ENCODE data around the gene RANBP10. TPM values are rescaled to one million over a fixed set of nuclear protein-coding genes. Genes with fewer than 3 reads are reported as not detected.
"Not testable (repeated sequence)": the region's sequence is repeated elsewhere in the genome, so short reads cannot be mapped to it uniquely, and the experiment has no call there.

The RANBP10 gene
- polyA plus RNA-seq (ENCODE audit: insufficient read length) = 28.8 TPM

GRCh38 chr16:67806428-67807147 lies at the start of gene RANBP10, which contains the start of gene TSNAXIP1:
Gene RANBP10, minus strand, starts transcription at chr16:67806560. Its CDS starts 24 bp downstream, at chr16:67806536.
Gene TSNAXIP1, plus strand, starts transcription at chr16:67806889. Its CDS starts 261 bp downstream, at chr16:67807150.
- peak; percentile 98 for DNase-seq

GRCh38 chr16:67855789-67856188 lies 49.4 kb upstream of the RANBP10 start:
- DNase-seq = no peak

DNA sequence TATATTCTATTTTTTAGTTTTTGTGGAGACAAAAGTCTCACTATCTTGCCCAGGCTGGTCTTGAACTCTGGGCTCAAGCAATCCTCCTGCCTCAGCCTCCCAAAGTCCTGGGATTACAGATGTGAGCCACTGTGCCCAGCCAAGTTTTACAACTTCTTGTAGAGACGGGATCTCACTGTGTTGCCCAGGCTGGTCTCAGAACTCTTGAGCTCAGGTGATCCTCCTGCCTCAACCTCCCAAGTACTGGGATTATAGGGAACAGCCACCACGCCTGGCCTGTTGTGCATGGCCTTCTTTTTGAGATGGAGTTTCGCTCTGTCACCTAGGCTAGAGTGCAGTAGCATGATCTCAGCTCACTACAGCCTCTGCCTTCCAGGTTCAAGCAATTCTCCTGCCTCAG lies 47.3 kb upstream of the RANBP10 start:
- no peak for DNase-seq

GRCh38 chr16:67848118-67848517 lies 41.8 kb upstream of the RANBP10 start:
- DNase-seq = no peak

DNA sequence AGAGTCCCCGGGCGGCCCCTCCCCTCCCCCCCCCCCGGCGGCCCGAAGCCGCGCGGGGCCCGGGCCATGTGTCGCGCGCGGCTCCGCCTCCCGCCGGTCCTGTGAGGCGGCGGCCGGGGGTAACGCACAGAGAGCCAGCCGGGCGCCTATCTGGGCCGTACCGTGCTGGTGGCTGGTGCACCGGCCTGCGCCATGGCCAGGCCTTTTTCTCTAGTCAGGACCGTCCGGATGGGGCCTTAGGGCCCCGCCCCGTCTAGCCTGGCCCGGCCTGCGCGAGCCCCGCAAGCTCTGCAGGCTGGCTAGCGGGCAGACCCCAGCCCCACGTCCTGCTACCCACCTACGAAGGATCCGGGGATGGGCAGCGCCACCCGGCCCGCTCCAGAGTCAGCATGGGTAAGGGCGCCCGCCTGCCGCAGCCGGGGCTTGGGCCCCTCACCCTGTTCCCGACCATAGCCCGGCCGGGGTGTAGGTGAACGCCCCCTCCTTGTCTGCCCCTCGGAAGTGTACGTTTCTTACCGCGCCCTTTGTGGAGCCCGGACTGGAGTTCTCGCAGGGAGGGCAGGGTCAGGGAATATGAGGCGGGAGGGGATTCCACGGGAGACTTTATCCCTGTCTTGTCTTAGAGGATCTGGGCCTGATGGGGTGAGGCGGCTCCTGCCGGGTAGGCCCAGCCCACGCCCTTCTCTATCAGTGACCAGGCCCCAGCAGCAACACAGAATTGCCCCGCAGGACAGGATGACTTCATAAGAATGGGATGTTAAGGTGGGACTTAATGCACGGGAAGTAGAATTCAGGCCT lies 40.9 kb upstream of the RANBP10 start, which contains the start of gene CENPT:
Gene CENPT (minus strand): TSS at position 630 of the 798 bp plus-strand sequence. CDS start 13,834 bp downstream, outside the sequence.
- no peak for DNase-seq

GRCh38 chr16:67846320-67847063 lies 40.1 kb upstream of the RANBP10 start, which contains the start of gene NUTF2:
Gene NUTF2, plus strand, starts transcription at chr16:67846933. Its CDS starts 18,198 bp downstream, at chr16:67865131.
- DNase-seq = peak; percentile 97

DNA sequence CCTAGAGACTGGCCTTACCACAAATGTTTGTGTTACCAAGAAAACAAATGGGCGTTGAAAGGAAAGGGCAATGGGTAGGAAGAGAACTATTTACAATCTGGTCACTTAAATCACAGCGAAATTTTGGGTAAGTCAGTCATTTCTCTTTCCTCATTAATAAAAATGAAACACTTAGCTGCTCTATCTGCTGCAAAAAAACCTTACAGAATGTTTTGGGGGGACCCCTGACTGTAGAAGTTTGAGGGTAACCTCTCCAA lies 39.6 kb upstream of the RANBP10 start:
- no peak for DNase-seq

DNA sequence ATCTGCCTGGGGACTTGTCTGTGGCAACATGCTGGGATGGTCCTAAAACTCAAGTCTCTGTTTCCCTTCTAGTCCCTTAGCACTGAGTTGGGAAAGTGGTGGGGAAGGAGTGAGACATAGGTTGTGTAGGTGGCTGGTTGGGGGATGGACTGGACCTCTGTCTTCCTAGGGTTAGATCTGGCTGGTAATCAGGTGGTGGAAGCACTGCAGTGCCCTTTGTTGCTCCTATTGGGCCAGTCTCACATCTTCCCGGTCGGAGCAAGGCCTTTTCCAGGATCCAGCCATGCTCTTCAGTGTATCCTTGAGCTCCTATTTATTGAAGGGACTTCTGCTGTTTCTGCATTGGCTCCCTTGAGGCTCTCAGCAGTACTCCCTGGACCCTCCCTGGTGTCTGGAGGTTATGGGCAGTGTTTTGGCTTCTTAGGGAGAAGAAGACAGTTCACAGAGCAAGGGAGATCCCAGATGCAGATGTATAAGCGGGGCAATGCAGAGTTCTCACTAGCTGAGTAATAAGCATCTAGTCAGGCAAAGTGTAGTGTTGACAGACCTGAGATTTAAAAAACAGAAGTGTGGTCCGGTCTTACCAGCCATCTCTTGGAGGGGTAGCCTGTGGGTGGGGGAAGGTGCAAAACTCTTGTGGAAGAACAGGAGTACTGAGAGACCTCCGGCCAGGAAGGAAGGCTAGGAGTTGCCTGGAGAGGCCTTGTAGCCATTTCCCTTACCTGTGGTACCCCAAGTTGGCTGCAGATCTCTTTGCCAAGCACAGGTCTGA lies 39.1 kb upstream of the RANBP10 start:
- no peak for DNase-seq

GRCh38 chr16:67844497-67844896 lies 38.1 kb upstream of the RANBP10 start:
- no peak for DNase-seq

DNA sequence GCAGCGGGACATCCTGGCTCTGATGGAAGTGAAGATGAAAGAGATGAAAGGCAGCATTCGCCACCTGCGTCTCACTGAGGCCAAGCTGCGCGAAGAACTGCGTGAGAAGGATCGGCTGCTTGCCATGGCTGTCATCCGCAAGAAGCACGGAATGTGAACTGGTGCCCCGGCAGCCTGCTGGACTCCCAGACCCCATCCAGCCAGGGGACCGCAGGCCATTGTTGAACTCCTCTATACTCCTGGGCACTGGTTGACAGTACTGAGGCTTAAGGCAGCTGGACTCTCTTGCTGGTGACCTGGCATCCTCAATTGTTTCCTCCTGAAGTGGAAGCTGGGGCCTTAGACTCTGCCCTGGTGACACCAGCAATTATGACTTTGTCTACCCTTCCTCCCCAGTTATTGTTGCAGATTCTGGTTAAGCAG lies 37.0 kb upstream of the RANBP10 start:
- DNase-seq = no peak

GRCh38 chr16:67842509-67843342 lies 36.4 kb upstream of the RANBP10 start:
- peak; percentile 56 for DNase-seq

GRCh38 chr16:67841816-67842508 lies 35.6 kb upstream of the RANBP10 start, which contains the start of gene THAP11:
Gene THAP11, plus strand, starts transcription at chr16:67842320. Its CDS starts 235 bp downstream, at chr16:67842555.
- DNase-seq = peak; percentile 97

GRCh38 chr16:67841198-67841815 lies 34.9 kb upstream of the RANBP10 start:
- no peak for DNase-seq

- no peak for DNase-seq
Measured at GRCh38 chr16:67837811-67838210, 31.5 kb upstream of the RANBP10 start.

DNA sequence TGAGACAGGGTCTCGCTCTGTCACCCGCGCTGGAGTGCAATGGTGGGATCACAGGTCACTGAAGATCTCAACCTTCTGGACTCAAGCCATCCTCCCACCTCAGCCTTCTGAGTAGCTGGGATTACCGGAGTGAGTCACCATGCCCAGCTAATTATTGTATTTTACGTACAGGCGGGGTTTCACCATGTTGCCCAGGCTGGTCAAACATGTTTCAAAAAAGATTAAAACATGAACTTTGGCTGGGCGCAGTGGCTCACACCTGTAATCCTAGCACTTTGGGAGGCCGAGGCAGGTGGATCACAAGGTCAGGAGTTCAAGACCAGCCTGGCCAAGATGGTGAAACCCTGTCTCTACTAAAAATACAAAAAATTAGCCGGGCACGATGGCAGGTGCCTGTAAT lies 30.8 kb upstream of the RANBP10 start:
- not testable (repeated sequence) for DNase-seq

- DNase-seq = no peak
Measured at GRCh38 chr16:67834242-67834614, 27.9 kb upstream of the RANBP10 start.

DNA sequence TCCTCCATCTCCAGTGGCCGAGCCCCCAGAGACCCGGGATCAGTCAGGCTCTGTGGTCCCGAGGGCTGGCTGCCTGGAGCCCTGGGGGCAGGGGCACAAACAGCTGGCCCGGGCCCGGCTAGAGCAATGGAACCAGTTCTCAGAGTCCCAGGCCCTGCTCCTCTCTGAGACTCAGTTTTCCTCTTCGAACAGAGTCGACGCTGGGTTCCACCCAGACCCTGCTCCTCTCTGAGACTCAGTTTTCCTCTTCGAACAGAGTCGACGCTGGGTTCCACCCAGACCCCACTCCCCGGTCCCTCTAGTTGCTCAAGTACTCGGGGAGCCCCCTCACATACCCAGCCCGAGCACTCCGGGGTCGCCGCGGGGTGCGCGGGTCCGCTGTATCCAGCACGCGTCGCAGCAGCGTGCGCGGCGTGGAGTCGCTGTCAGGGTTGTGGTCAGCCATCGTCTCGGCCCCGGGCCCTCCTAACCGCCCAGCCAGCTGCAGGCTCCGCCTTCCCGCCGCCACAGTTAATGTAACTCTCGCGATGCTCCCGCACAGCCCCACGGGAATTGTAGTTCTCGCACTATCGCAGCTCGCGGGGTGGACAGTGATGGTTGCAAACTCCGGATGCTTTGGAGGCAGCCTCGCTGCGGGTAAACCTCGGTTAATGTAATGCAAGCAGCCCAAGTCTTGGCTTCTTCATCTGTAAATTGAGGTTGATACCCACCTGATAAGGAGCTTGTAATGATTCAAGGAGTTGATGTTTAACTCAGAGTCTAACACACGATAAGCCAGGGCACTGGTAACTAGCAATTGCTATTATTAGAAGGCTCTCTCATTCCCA lies 27.3 kb upstream of the RANBP10 start:
- peak; percentile 95 for DNase-seq

DNA sequence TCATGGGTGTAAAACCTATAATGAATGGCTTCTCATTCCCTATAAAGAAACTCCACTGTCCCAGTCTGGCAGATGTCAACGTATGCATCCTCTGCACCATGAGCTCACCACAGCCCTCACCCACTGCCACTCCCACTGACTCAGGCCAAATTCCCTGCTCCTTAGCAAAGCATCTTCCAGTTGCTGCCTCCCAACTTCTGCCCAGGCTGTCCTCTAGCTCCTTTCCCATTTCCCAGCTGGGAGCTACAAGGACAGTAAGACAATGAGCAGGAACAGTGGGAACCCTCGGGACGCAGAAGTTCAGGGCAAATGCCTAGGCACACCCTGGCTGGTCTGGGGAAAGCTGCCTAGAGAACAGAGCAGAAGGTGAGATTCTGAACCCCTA lies 26.7 kb upstream of the RANBP10 start:
- DNase-seq = no peak

DNA sequence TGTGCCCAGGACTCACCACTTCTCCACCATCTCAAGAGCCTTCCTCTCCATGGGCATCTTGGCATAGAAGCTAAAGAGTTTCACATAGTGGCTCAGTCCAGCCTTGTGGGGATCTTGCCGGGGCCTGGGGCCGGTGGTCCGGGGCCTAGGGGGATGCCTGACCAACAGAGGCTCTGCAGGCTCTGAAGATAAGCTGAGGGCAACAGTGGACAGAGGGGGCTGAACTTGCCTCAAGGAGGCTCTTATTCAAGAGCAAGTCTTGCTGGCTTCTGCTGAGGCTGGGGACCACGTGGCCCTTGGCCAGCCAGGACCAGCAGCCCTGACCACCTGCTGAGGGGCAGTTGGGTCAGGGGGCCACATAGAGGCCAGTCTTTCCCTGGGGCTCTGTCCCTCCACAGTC lies 22.3 kb upstream of the RANBP10 start:
- DNase-seq = no peak

Data from hindlimb muscle (tissue), 1 donor.